C4-2B (cell line): ENCODE results near the gene GRHL1.

ENCODE experiments used
- H3K27ac ChIP-seq: fragments of 450-650 bp; 2 replicates; pipeline ENCODE4 v1.5.1; 2017
- CTCF ChIP-seq: fragments of 450-650 bp; conservative IDR thresholded peaks from 2 replicates; pipeline ENCODE4 v1.5.1; 2017; ENCODE audit warnings: mild to moderate bottlenecking
- ZFX ChIP-seq: fragments of 450-650 bp; IDR thresholded peaks from 2 replicates; pipeline ENCODE4 v1.6.1; 2017

The GRHL1 gene

GRCh38 chr2:9974343-9974742, 22.9 kb downstream of the GRHL1 start:
- H3K27ac ChIP-seq, result no peak overlapping the region
- TF ChIP-seq ZFX, result no peak
- no peak for TF ChIP-seq CTCF

GRCh38 chr2:9975328-9975727, 23.8 kb downstream of the GRHL1 start:
- TF ChIP-seq ZFX, result no peak
- no peak for TF ChIP-seq CTCF
- peak overlapping the region; percentile 43 for H3K27ac ChIP-seq

GRCh38 chr2:9975805-9976447, 24.4 kb downstream of the GRHL1 start:
- peak overlapping the region; percentile 43 for H3K27ac ChIP-seq

GRCh38 chr2:9979977-9980376, 28.5 kb downstream of the GRHL1 start:
- no peak overlapping the region for H3K27ac ChIP-seq
- TF ChIP-seq ZFX (no peak), CTCF (no peak)

More at GRCh38 chr2:9975805-9976447, 24.4 kb downstream of the GRHL1 start:
- no peak for TF ChIP-seq CTCF
- TF ChIP-seq ZFX, result no peak

- no peak overlapping the region for H3K27ac ChIP-seq
- no peak for TF ChIP-seq CTCF
- no peak for TF ChIP-seq ZFX
Observed at GRCh38 chr2:9980520-9980919, 29.0 kb downstream of the GRHL1 start.

GRCh38 chr2:9981655-9982054, 30.2 kb downstream of the GRHL1 start:
- H3K27ac ChIP-seq, result no peak overlapping the region
- no peak for TF ChIP-seq CTCF
- no peak for TF ChIP-seq ZFX

GRCh38 chr2:9982248-9982647, 30.8 kb downstream of the GRHL1 start:
- no peak overlapping the region for H3K27ac ChIP-seq
- TF ChIP-seq ZFX (no peak), CTCF (no peak)
